OCI-LY3 (cell line): ENCODE data around the gene TBXT.

Experiments
- H2AFZ ChIP-seq: fragments of 200-600, 300-600 bp; shearing (Covaris generic); 2 replicates; pipeline ENCODE4 v1.6.0; 2014; ENCODE audit warnings: antibody characterized with exemption, low read depth, low read length
- H3K27ac ChIP-seq: fragments of 200-600, 300-600 bp; sonication (generic); 2 replicates; pipeline ENCODE4 v1.5.1; 2014; ENCODE audit warnings: mild to moderate bottlenecking, low read length, moderate library complexity, mixed read lengths
- H3K27me3 ChIP-seq: fragments of 200-600, 300-600 bp; sonication (generic); 2 replicates; pipeline ENCODE4 v1.6.1; 2014; ENCODE audit warnings: low read depth, low read length, mixed read lengths
- H3K36me3 ChIP-seq: fragments of 200-600, 300-600 bp; sonication (generic); replicated peaks from 2 replicates; pipeline ENCODE3; 2014; ENCODE audit warnings: low read depth, low read length, mixed read lengths
- H3K4me1 ChIP-seq: fragments of 300-600, 200-600 bp; sonication (generic); 2 replicates; pipeline ENCODE4 v1.6.1; 2014; ENCODE audit warnings: low read length, mixed read lengths
- H3K4me2 ChIP-seq: fragments of 200-600, 300-600 bp; sonication (generic); 2 replicates; pipeline ENCODE4 v1.6.1; 2014; ENCODE audit warnings: low read length, mixed read lengths
- H3K4me3 ChIP-seq: fragments of 300-600, 200-600 bp; sonication (generic); 2 replicates; pipeline ENCODE4 v1.5.1; 2014; ENCODE audit warnings: antibody characterized with exemption, mild to moderate bottlenecking, low read length, moderate library complexity
- H3K79me2 ChIP-seq: fragments of 300-600, 200-600 bp; shearing (Covaris generic); 2 replicates; pipeline ENCODE4 v1.6.1; 2014; ENCODE audit warnings: mild to moderate bottlenecking, low read length, mixed read lengths
- H3K9ac ChIP-seq: fragments of 300-600, 200-600 bp; shearing (Covaris generic); 2 replicates; pipeline ENCODE4 v1.6.0; 2014; ENCODE audit warnings: mild to moderate bottlenecking, low read length, moderate library complexity
- H3K9me3 ChIP-seq: fragments of 200-600, 300-600 bp; shearing (Covaris generic); 2 replicates; pipeline ENCODE4 v1.6.1; 2014; ENCODE audit warnings: low read length, mixed read lengths; ENCODE audit not compliant: insufficient read depth
- H4K20me1 ChIP-seq: fragments of 200-600, 300-600 bp; sonication (generic); 2 replicates; pipeline ENCODE4 v1.6.1; 2016; ENCODE audit warnings: low read length, mixed read lengths; ENCODE audit not compliant: insufficient read depth
- CTCF ChIP-seq: fragments of 200-600, 300-600 bp; sonication (generic); IDR thresholded peaks from 2 replicates; pipeline ENCODE4 v1.5.1; 2014; ENCODE audit warnings: antibody characterized with exemption, low read length, low read depth
- EZH2phosphoT487 ChIP-seq: fragments of 200-600 bp; shearing (Covaris generic); IDR thresholded peaks from 2 replicates; pipeline ENCODE4 v1.6.1; 2018; ENCODE audit warnings: antibody characterized with exemption, mixed run types, low read depth

The TBXT gene

GRCh38 chr6:166201878-166202277 lies 34.2 kb upstream of the TBXT start:
- peaks cover 55% of the 10 kb centered on the region for H3K27me3 ChIP-seq
- H2AFZ ChIP-seq = no peak overlapping the region

GRCh38 chr6:166197361-166197760 lies 29.7 kb upstream of the TBXT start:
- no peak overlapping the region for H3K4me3 ChIP-seq
- no peaks in the 10 kb centered on the region for H3K79me2 ChIP-seq
- H3K9me3 ChIP-seq = no peaks in the 10 kb centered on the region
- no peak overlapping the region for H3K4me2 ChIP-seq
- peaks cover 10% of the 10 kb centered on the region for H3K4me1 ChIP-seq
- no peaks in the 10 kb centered on the region for H3K36me3 ChIP-seq
- H3K27me3 ChIP-seq = peaks cover 28% of the 10 kb centered on the region
- no peak overlapping the region for H3K27ac ChIP-seq
- no peak for TF ChIP-seq CTCF
- TF ChIP-seq EZH2phosphoT487 = no peak
- no peaks in the 10 kb centered on the region for H4K20me1 ChIP-seq
- H2AFZ ChIP-seq = no peak overlapping the region
- no peak overlapping the region for H3K9ac ChIP-seq

More at GRCh38 chr6:166201878-166202277, 34.2 kb upstream of the TBXT start:
- Histone ChIP-seq H3K4me1 (peaks cover 32% of the 10 kb centered on the region), H3K9ac (no peak overlapping the region), H3K36me3 (no peaks in the 10 kb centered on the region), H3K4me3 (peak overlapping the region; percentile 61), H3K79me2 (no peaks in the 10 kb centered on the region), H3K9me3 (no peaks in the 10 kb centered on the region), H4K20me1 (peaks cover 9% of the 10 kb centered on the region; the same call in 1 of the 2 replicates), H3K27ac (no peak overlapping the region), H3K4me2 (peak overlapping the region; percentile 78)
- TF ChIP-seq CTCF (no peak), EZH2phosphoT487 (no peak)

GRCh38 chr6:166195860-166196238 lies 28.2 kb upstream of the TBXT start:
- Histone ChIP-seq H3K27ac (no peak overlapping the region), H3K4me2 (no peak overlapping the region), H3K79me2 (no peaks in the 10 kb centered on the region), H3K9ac (no peak overlapping the region), H2AFZ (no peak overlapping the region), H3K4me1 (no peaks in the 10 kb centered on the region), H3K36me3 (no peaks in the 10 kb centered on the region), H4K20me1 (no peaks in the 10 kb centered on the region), H3K9me3 (no peaks in the 10 kb centered on the region), H3K27me3 (peaks cover 21% of the 10 kb centered on the region), H3K4me3 (no peak overlapping the region)
- TF ChIP-seq CTCF (no peak), EZH2phosphoT487 (no peak)

- H3K27me3 ChIP-seq = peaks cover 16% of the 10 kb centered on the region
- no peaks in the 10 kb centered on the region for H3K36me3 ChIP-seq
- no peaks in the 10 kb centered on the region for H4K20me1 ChIP-seq
- H3K9me3 ChIP-seq = no peaks in the 10 kb centered on the region
- no peak overlapping the region for H3K4me3 ChIP-seq
- H2AFZ ChIP-seq = no peak overlapping the region
- H3K9ac ChIP-seq = no peak overlapping the region
- no peak overlapping the region for H3K27ac ChIP-seq
- no peak for TF ChIP-seq CTCF
- TF ChIP-seq EZH2phosphoT487 = no peak
- H3K4me1 ChIP-seq = no peaks in the 10 kb centered on the region
- no peaks in the 10 kb centered on the region for H3K79me2 ChIP-seq
- no peak overlapping the region for H3K4me2 ChIP-seq
Measured at GRCh38 chr6:166194914-166195859, 27.5 kb upstream of the TBXT start.
